Measurements from ENCODE around the gene STX8.

STX8 gene

DNA sequence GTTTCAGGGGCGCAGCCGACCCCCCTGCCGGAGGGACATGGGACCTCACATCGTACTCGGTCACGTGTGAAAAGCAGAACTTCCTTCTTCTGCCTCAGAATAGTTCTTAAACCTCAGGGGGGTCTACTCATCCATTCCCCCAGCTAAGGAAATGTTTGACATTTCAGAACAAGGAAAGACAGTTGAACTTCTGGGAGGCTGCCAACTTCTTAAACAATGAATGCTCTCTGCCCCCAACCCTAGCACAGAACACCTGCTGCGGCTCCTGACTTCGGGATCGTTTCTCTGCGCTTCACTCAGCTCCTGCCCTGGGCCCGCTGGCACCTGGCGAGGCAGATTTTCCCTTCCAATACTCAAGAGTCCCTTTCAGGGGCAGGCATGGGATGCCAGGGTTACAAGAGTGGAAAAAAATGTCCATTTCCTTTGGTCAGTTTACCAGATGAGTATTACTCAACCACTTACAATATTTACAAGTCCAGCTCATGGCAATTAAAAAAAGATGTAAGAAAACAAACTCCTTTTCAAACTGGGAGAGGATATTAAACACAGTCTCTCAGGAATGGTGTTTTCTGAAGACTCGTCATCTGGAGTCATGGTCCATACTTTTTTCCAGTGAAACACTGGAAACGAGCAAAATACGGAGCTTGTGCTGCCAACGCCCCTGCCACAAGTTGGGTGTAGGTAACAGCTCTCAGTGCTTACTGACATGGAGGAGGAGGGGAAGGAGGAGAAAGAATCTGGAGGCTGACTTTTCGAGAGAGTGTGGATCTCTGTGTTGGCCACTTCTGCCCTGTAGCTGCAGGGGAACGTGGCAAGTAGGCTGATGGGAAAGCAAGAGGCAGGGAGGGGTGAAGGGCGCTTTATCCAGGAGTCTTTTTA lies 318.6 kb downstream of the STX8 start:
- no peak for DNase-seq

GRCh38 chr17:9256361-9256750 lies 319.3 kb downstream of the STX8 start:
- DNase-seq: no peak

DNA sequence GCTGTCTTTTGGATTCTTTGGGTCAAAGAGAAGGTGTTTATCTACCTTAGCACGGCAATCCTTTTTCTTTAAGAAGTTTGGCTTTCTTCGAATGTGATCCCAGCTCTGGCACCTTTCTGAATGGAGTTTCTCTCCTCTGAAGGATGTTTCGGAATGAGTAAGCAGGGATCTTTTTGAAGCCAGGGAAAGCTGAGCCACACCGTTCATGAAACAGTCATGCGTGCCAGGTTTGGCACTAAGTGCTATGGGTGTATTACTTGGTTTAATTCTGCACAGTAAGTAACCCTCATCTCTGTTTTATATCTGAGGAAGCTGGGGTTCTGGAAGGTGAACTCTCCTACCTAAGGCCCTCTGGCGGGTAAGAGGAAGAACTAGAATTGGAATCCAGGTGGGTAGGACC lies 319.8 kb downstream of the STX8 start:
- DNase-seq: no peak

GRCh38 chr17:9254841-9255240 lies 320.8 kb downstream of the STX8 start:
- no peak for DNase-seq

GRCh38 chr17:9253308-9253707 lies 322.3 kb downstream of the STX8 start:
- DNase-seq: no peak

DNA sequence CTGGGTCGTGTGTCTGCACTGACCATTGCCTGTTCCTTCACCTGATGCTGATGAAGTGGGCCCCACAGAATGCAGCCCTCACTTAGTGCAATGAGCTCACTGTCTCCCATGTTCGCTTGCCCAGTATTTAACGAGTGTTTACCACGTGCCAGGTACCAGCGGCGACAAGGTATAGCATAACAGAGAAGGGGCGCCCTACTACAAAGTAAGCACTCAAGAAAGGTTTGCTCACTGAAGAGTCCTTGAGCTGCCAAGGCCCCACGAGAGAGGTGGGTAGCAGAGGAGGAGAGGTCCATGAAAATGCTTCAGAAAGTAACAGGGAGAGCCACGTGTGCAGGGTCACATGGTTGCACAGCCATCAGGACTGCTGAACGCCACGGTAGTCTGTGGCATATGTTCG lies 324.3 kb downstream of the STX8 start:
- no peak for DNase-seq

DNA sequence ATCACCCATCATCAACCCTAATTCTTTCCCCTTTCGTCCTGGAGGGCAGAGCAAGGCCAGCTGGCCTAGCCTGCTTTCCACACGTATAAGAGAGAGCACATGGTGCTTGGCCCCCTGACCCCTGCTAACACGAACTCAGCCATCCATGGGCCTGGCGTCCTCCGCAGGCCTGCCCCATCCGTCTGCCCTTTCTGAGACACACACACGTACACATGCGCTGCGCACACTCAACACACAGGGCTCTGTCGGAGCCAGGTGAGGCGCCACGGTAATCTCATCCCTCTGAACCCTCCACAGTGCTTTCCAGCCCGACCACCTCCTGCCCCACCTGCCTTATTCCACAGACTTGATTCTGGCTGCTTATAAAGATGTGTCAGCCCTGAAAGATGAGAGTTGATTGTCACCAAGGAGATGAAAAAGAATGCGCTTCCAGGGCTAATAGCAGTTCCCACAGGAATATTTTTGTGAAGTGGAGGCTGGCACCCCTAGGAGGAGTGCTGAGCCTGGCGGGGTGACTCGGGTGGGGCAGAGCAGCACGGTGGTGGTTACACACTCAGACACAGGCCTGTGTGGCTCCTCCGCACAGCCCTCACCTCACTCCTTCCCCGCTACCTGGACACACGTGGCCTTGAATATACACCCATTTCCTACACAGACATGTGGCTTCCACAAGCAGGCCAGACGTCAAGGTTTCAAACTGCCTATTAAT lies 326.2 kb downstream of the STX8 start:
- no peak for DNase-seq

DNA sequence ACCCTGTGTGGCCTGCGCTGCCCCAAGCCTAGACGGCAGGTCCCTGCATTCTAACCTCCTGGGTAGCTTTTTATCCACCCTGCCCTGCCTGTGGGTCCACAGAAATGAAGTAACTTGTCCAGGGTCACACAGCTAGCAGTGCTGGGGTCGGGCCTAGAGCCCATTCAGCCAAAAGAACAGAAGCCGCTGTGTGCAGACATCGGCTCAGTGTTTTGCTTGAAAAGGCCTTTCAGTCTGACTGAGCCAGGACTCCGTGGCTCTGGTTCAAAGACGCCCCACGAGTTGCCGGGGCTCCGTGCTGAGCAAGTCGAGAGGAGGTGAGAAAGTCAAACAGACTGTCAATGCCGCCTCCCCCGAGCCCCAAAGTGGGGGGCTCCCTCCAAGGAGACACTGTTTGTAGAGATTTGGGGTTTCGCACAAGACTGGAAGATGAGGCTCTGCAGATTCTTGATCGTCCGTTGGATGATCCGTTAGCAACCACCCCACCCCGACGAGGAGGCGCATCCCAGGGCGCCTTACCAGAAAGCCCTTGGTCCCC lies 328.1 kb downstream of the STX8 start:
- DNase-seq: no peak

- DNase-seq: peak in 1 of 2 donors; percentile 3
These were observed 331.3 kb downstream of the STX8 start for GRCh38 chr17:9244066-9245052.

DNA sequence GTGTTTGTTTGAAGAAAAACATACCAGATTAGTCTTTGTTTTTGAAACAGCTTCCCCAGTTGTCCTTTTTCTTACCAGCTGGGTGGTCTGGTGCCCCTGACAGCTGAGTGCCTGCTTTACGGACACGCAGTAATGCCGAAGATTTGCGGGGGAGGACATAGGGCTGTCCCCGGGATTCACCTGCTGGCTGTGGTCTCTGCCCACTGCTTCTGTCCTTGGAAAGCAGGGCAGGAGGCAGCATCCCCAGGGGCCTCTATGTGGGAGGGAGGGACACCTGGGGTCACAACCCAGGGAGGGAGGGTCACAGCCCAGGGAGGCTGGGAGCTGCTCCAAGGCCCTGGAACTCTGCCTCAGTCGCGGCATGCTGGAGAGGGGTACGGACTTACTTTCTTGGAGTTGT lies 332.6 kb downstream of the STX8 start:
- DNase-seq: no peak

GRCh38 chr17:9242497-9242881 lies 333.1 kb downstream of the STX8 start:
- no peak for DNase-seq

DNA sequence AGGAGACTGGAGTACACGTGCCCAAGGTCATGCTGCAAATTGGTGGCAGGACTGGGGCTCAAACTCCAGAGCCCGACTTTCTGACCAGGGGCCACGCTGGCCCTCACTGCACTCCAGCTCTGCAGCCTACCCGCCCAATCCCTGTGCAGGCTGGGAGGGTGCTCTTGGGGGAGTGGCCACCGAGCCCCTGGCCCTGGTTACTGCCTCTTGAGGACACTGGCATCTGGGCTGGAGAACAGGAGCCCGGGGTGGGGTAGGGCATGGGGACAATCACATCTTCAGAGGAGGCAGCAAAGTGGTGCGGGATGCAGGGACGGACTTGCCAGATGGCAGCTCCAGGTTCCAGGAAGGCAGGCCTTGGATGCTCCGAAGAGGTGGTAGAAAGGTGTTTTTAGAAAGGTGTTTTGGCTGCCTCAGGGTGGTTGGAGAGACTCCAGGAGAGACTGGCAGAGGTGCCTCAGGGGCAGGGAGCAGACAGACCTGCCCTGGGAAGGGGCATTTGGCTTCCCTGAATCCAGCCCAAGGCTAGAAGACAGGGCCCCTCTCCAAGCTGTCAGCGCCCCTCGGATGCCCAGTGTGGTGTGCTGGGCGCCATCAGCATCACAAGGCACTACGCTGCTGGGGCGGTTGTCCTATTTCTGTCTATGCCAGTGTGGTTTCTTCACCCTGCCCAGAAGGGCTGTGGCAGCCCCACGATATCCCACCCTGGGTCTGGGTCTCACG lies 333.7 kb downstream of the STX8 start:
- DNase-seq: no peak

- no peak for DNase-seq
These were observed 334.3 kb downstream of the STX8 start for GRCh38 chr17:9241371-9241712.

DNA sequence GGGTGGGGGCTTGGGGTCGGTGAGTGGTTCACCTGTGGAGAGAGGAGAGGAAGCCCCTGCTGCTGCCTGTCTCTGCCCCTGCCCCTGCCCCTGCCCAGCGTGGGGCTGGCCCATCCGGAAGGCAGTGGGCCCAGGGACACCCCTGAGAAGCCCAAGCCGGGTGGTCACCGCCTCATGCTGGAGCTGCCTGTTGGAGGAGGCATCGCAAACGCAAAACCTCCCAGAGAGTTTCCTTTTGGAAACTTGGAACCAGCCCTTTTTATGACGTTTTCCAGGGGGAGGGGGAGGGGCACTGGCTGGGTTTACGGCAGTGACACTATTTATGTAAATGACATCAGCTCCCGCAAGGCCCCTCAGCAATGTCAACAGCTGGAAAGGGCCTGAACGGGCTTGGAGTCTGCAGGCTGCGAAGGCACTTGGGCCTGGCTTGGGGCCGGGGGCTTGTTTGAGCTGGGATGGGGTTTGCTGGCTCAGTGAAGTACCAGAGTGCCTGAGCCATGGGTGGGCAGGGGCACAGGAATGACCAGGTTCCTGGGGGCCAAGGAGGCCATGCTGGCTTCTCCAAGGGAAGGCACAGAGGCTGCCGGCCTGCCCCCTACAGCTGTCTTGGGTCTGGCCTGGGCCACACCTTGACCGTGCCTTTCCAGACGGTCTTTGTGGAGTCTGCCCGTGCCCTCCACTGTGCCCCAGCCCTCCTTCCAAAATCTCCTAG lies 334.8 kb downstream of the STX8 start:
- no peak for DNase-seq

- DNase-seq: peak; percentile 55 to 75
These were observed 335.6 kb downstream of the STX8 start for GRCh38 chr17:9239793-9240658.

- DNase-seq: no peak
These were observed 336.3 kb downstream of the STX8 start for GRCh38 chr17:9239246-9239792.

DNA sequence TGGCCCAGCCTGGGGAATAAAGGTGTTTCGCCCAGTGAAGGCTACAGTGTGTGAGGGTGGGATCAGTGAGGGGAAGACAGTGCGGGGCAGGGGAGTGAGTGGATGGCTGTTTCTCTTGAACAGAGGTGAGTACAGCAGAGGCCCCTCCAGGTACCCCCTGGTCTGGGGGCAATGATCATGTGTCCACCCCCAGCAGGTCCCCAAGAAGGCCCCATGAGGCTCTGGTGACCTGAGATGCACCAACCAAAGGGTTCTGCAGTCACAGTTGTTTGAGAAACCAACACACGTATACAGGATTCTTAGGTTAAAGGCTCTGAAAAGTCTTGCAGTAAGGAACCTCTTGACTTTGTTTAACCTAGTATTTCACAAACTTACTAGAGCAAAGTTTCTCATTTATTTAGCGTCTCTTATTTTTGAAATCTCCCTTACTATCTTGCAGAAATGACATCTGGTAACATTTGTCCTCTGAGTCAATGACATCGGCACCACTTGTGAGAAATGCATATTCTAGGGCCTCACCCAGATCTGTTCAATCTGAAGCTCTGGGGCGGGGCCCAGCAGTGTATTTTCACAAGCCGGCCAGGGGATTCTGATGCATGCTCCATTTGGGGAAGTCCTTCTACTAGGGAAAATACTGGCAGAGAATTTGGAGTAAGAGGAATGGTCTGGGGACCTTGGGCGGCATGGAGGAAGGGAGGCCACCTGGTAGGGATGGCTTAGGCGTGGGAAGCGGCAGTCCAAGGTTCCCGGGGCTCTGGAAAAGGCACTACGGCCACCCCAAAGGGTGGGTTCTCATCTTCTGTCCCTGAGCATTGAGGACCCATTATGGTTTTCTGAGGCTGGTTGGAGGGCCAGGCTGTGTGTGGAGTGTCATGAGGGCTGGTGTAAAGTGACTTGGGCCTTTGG lies 337.0 kb downstream of the STX8 start:
- no peak for DNase-seq

GRCh38 chr17:9237661-9238301 lies 337.8 kb downstream of the STX8 start:
- no peak for DNase-seq
